Glutamatergic neuron (in vitro differentiated cells): ENCODE results near the gene SPANXC. TPM values are rescaled to one million over a fixed set of nuclear protein-coding genes. Genes with fewer than 3 reads are reported as not detected.
"Not testable (repeated sequence)": the region's sequence is repeated elsewhere in the genome, so short reads cannot be mapped to it uniquely, and the experiment has no call there.

Source experiments
- DNase-seq: peaks from one replicate; pipeline ENCODE4 v3.0.0; 2022
- H3K27ac Mint-ChIP-seq: one replicate; pipeline ENCODE4 v1.8.0; 2020; ENCODE audit warnings: mild to moderate bottlenecking, mixed read lengths, inconsistent platforms; ENCODE audit not compliant: unreplicated experiment
- H3K27me3 Mint-ChIP-seq: one replicate; pipeline ENCODE4 v1.8.0; 2020; ENCODE audit warnings: mild to moderate bottlenecking, moderate library complexity, mixed read lengths, inconsistent platforms; ENCODE audit not compliant: unreplicated experiment
- H3K36me3 Mint-ChIP-seq: one replicate; pipeline ENCODE4 v1.8.0; 2020; ENCODE audit warnings: mild to moderate bottlenecking, mixed read lengths, inconsistent platforms; ENCODE audit not compliant: unreplicated experiment
- H3K4me1 Mint-ChIP-seq: one replicate; pipeline ENCODE4 v1.8.0; 2020; ENCODE audit warnings: mild to moderate bottlenecking, low read depth, mixed read lengths, inconsistent platforms; ENCODE audit not compliant: unreplicated experiment
- H3K4me3 Mint-ChIP-seq: one replicate; pipeline ENCODE4 v1.8.0; 2020; ENCODE audit warnings: mild to moderate bottlenecking, mixed read lengths, inconsistent platforms; ENCODE audit not compliant: unreplicated experiment
- H3K9me3 Mint-ChIP-seq: one replicate; pipeline ENCODE4 v1.8.0; 2020; ENCODE audit warnings: mild to moderate bottlenecking, moderate library complexity, mixed read lengths, inconsistent platforms; ENCODE audit not compliant: unreplicated experiment
- long read RNA-seq: library from polyadenylated mRNA; unstranded; transcript quantifications from one replicate; pipeline ENCODE4 v2.0.0, GENCODE V29; 2020; ENCODE audit not compliant: unreplicated experiment
- total RNA-seq: library from RNA; stranded (reverse); fragmentation: NEBNext Ultra II Directional; extraction: Animal tissue kit (Norgen Biotek cat#: 25700); gene quantifications from one replicate; pipeline ENCODE4 v1.2.1, GENCODE V29; 2021; ENCODE audit not compliant: unreplicated experiment
- TF ChIP-seq, protein P1 (sequence below): fragments of 200-600 bp; sonication (generic); IDR thresholded peaks from one replicate; pipeline ENCODE4 v1.5.0; 2021; ENCODE audit not compliant: partially characterized antibody, unreplicated experiment

Gene SPANXC, protein sequence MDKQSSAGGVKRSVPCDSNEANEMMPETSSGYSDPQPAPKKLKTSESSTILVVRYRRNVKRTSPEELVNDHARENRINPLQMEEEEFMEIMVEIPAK
- total RNA-seq, result not detected
- long read RNA-seq, result 0 reads

DNA sequence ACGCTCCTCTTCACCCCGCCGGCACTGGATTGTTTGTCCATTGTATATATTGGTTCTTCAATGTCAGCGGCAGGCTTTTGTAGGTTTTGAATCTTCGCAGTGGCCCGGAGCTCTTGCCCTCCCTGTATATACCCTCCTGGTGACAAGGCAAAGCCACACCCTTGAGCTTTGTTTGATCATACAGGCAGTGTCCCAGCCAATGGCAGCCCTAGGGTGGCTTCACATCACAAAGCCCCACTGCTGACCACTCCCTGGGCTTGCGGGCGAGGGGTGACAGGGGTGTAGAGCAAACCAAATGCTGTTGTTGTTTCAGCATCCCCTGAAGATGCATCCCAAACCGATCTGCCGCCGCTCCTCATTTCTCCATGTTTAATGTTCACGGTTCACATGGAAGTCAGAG is at the start of gene SPANXC:
Gene SPANXC, minus strand, starts transcription at position 101 of the 400 bp plus-strand sequence. Its CDS starts 60 bp downstream, at position 41.
- H3K9me3 Mint-ChIP-seq, H3K4me1 Mint-ChIP-seq, DNase-seq, H3K36me3 Mint-ChIP-seq, H3K4me3 Mint-ChIP-seq, H3K27me3 Mint-ChIP-seq, H3K27ac Mint-ChIP-seq: not testable (repeated sequence)

DNA sequence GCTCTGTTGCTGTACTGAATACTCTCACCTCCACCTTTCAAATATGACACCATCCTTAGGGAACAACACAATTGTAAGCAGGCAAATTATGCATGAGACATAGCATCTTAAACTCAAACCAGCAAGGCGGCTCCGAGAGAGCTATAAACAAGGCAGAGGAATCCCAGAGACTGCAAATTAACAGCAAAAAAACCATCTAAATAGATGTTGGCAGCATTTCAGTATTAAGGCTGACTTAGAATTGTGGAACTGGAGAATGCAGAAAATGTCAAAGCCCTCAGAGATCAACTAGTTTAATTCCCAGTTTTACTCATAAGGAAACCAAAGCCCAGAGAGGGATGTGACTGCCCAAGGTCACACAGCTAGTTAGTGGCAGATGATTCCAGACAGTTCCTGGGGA is 37.2 kb upstream of the SPANXC start:
- TF ChIP-seq, protein P1, sequence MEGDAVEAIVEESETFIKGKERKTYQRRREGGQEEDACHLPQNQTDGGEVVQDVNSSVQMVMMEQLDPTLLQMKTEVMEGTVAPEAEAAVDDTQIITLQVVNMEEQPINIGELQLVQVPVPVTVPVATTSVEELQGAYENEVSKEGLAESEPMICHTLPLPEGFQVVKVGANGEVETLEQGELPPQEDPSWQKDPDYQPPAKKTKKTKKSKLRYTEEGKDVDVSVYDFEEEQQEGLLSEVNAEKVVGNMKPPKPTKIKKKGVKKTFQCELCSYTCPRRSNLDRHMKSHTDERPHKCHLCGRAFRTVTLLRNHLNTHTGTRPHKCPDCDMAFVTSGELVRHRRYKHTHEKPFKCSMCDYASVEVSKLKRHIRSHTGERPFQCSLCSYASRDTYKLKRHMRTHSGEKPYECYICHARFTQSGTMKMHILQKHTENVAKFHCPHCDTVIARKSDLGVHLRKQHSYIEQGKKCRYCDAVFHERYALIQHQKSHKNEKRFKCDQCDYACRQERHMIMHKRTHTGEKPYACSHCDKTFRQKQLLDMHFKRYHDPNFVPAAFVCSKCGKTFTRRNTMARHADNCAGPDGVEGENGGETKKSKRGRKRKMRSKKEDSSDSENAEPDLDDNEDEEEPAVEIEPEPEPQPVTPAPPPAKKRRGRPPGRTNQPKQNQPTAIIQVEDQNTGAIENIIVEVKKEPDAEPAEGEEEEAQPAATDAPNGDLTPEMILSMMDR, result no peak
- Mint-ChIP-seq H3K9me3 (no peaks in the 10 kb centered on the region), H3K27me3 (no peaks in the 10 kb centered on the region), H3K36me3 (no peaks in the 10 kb centered on the region), H3K4me1 (no peaks in the 10 kb centered on the region), H3K4me3 (no peak overlapping the region), H3K27ac (no peak overlapping the region)
- no peak for DNase-seq

DNA sequence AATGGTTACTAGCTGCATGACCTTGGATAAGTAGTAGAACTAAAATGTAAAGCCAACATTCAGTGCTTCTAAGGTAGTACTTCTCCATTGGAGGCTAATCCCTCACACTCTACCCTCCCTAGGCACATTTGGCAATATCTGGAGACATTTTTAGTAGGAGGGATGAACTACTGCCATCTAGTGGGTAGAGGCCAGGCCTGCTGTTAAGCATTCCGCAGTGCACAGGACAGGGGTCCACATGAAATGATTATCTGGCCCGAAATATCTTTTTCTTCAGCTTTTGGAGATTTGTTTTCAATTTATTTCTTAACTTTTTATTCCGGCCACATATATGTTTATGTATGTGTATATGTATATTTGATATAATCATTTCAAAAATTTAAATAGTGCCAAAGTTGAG is 36.0 kb upstream of the SPANXC start:
- Mint-ChIP-seq H3K27me3 (no peaks in the 10 kb centered on the region), H3K9me3 (no peaks in the 10 kb centered on the region), H3K4me3 (no peak overlapping the region), H3K4me1 (no peaks in the 10 kb centered on the region), H3K27ac (no peak overlapping the region), H3K36me3 (no peaks in the 10 kb centered on the region)
- DNase-seq, result peak; percentile 13
- TF ChIP-seq, protein P1, result peak; percentile 45

DNA sequence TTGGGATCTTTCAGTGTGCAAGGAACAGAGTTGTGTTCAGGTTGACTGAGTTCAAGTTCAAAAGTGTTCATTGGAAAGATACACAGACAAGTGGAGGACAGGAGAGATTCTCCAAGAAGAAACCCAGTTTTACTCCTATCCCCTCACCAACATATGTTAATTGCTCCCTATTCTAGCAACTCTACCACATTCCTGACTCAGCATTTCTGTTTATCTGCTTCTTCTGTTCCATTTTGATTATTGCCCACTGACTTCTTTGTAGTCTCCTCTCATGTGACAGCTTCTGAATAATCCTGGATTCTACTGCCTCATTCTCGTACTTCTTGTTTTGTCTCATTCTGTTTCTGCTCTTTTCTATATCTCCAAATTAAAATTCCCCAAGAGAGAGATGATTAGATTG is 15.8 kb upstream of the SPANXC start:
- Mint-ChIP-seq H3K4me1 (no peaks in the 10 kb centered on the region), H3K27ac (no peak overlapping the region), H3K4me3 (no peak overlapping the region), H3K27me3 (peaks cover 2% of the 10 kb centered on the region), H3K9me3 (no peaks in the 10 kb centered on the region), H3K36me3 (no peaks in the 10 kb centered on the region)
- TF ChIP-seq, protein P1, result no peak
- DNase-seq, result no peak

DNA sequence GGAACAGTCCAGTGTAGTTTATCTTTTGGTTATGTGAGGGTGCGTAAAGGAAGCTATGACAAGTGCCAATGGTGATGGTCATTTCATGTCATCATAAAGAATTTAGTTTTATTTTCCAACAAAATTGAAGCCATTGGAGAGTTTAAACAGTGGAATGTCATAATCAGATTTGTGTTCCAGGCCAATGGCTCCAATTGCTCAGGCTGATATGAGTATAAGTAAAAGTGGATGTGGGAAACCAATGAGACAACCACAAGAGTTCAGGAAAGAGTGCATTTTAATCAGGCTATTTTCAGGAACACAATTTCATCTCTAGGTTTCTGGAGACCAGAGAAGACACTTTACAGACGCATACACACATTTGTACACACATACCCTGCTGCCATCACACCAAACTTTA is 20.7 kb downstream of the SPANXC start:
- Mint-ChIP-seq H3K4me1 (no peaks in the 10 kb centered on the region), H3K9me3 (no peaks in the 10 kb centered on the region), H3K27ac (no peak overlapping the region), H3K36me3 (no peaks in the 10 kb centered on the region), H3K27me3 (no peaks in the 10 kb centered on the region), H3K4me3 (no peak overlapping the region)
- TF ChIP-seq, protein P1, result no peak
- no peak for DNase-seq
